A549 (cell line): ENCODE results near the gene CADM2.

Experiments used
- CHD2 ChIP-seq: fragments of 150-350 bp; IDR thresholded peaks from 2 replicates; pipeline ENCODE4 v1.6.1; 2014; ENCODE audit warnings: low read length; ENCODE audit not compliant: partially characterized antibody
- EHMT2 ChIP-seq: fragments of 200-600 bp; sonication (generic); IDR thresholded peaks from 2 replicates; pipeline ENCODE4 v1.6.1; 2016; ENCODE audit warnings: antibody characterized with exemption, low read depth, mild to moderate bottlenecking, moderate library complexity
- EP300 ChIP-seq, 2 experiments: fragments of >200 bp; sonication (Bioruptor Twin); formaldehyde crosslinking; IDR thresholded peaks; 2 replicates in 1 of 2; 3 replicates in 1 of 2; pipeline ENCODE4 v1.6.1; 2016 to 2017
- ESRRA ChIP-seq: fragments of 150-350 bp; IDR thresholded peaks from 2 replicates; pipeline ENCODE4 v1.6.1; 2014; ENCODE audit warnings: mild to moderate bottlenecking, low read length, borderline replicate concordance
- HDAC2 ChIP-seq: fragments of 200-600 bp; sonication (generic); IDR thresholded peaks from 2 replicates; pipeline ENCODE4 v1.6.1; 2016
- HOXA7 ChIP-seq: fragments of 250-450 bp; sonication (Bioruptor Pico); IDR thresholded peaks from 2 replicates; pipeline ENCODE4 v1.5.0; 2020; ENCODE audit warnings: mild to moderate bottlenecking, moderate library complexity
- MAFK ChIP-seq: fragments of 450-650 bp; IDR thresholded peaks from 2 replicates; pipeline ENCODE4 v1.6.1; 2014; ENCODE audit not compliant: partially characterized antibody
- MAZ ChIP-seq: fragments of 150-350 bp; IDR thresholded peaks from 2 replicates; pipeline ENCODE4 v1.6.1; 2014; ENCODE audit warnings: antibody characterized with exemption, low read depth, low read length, borderline replicate concordance
- POLR2A ChIP-seq: IDR thresholded peaks from 2 replicates; pipeline ENCODE4 v1.6.1; 2012; ENCODE audit warnings: mild to moderate bottlenecking, low read length
- RAD21 ChIP-seq, 2 experiments: fragments of >200 bp in 1 of 2; sonication (Bioruptor Twin) in 1 of 2; formaldehyde crosslinking in 1 of 2; IDR thresholded peaks in 1 of 2; conservative IDR thresholded peaks in 1 of 2; 2 replicates in 1 of 2; 3 replicates in 1 of 2; pipeline ENCODE4 v1.6.1; 2012 to 2018; ENCODE audit warnings: inconsistent platforms in 1 of 2
- TF ChIP-seq, protein P1 (sequence below): fragments of >200 bp; sonication (Bioruptor Twin); formaldehyde crosslinking; IDR thresholded peaks from 3 replicates; pipeline ENCODE4 v1.5.1; 2016
- TF ChIP-seq, protein P2 (sequence below): IDR thresholded peaks from 2 replicates; pipeline ENCODE4 v1.6.1; 2012
- TF ChIP-seq, protein P3 (sequence below): fragments of 200-600 bp; sonication (generic); IDR thresholded peaks from 2 replicates; pipeline ENCODE4 v1.6.1; 2016; ENCODE audit warnings: antibody characterized with exemption, mild to moderate bottlenecking, moderate library complexity

DNA sequence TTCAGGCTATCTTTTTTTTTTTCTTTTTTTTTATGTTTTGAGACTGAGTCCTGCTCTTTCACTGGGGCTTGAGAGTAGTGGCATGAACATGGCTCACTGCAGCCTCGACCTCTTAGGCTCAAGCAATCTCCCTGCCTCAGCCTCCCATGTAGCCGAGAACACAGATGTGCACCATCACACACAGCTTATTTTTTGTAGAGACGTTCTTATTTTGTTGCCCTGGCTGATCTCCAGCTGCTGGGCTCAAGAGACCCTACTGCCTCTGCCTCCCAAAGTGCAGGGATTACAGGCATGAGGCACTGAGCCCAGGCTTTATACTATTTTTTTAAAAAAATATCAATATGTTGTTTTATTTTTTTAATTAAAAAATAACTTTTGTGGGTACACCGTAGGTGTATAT is 467.3 kb downstream of the CADM2 start:
- no peak for TF ChIP-seq POLR2A
- TF ChIP-seq HDAC2: no peak
- TF ChIP-seq, protein P1, sequence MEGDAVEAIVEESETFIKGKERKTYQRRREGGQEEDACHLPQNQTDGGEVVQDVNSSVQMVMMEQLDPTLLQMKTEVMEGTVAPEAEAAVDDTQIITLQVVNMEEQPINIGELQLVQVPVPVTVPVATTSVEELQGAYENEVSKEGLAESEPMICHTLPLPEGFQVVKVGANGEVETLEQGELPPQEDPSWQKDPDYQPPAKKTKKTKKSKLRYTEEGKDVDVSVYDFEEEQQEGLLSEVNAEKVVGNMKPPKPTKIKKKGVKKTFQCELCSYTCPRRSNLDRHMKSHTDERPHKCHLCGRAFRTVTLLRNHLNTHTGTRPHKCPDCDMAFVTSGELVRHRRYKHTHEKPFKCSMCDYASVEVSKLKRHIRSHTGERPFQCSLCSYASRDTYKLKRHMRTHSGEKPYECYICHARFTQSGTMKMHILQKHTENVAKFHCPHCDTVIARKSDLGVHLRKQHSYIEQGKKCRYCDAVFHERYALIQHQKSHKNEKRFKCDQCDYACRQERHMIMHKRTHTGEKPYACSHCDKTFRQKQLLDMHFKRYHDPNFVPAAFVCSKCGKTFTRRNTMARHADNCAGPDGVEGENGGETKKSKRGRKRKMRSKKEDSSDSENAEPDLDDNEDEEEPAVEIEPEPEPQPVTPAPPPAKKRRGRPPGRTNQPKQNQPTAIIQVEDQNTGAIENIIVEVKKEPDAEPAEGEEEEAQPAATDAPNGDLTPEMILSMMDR: no peak
- TF ChIP-seq RAD21 (conservative IDR thresholded peaks at IDR 0.05 in 1 of 2, IDR thresholded peaks at IDR 0.05 in 1 of 2): no peak
- TF ChIP-seq MAFK: no peak
- TF ChIP-seq MAZ: no peak
- TF ChIP-seq, protein P2, sequence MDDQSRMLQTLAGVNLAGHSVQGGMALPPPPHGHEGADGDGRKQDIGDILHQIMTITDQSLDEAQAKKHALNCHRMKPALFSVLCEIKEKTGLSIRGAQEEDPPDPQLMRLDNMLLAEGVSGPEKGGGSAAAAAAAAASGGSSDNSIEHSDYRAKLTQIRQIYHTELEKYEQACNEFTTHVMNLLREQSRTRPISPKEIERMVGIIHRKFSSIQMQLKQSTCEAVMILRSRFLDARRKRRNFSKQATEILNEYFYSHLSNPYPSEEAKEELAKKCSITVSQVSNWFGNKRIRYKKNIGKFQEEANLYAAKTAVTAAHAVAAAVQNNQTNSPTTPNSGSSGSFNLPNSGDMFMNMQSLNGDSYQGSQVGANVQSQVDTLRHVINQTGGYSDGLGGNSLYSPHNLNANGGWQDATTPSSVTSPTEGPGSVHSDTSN: no peak
- TF ChIP-seq EP300 (IDR thresholded peaks at IDR 0.05): no peak
- TF ChIP-seq HOXA7 (CRISPR knock-in tag): no peak
- no peak for TF ChIP-seq ESRRA
- TF ChIP-seq, protein P3, sequence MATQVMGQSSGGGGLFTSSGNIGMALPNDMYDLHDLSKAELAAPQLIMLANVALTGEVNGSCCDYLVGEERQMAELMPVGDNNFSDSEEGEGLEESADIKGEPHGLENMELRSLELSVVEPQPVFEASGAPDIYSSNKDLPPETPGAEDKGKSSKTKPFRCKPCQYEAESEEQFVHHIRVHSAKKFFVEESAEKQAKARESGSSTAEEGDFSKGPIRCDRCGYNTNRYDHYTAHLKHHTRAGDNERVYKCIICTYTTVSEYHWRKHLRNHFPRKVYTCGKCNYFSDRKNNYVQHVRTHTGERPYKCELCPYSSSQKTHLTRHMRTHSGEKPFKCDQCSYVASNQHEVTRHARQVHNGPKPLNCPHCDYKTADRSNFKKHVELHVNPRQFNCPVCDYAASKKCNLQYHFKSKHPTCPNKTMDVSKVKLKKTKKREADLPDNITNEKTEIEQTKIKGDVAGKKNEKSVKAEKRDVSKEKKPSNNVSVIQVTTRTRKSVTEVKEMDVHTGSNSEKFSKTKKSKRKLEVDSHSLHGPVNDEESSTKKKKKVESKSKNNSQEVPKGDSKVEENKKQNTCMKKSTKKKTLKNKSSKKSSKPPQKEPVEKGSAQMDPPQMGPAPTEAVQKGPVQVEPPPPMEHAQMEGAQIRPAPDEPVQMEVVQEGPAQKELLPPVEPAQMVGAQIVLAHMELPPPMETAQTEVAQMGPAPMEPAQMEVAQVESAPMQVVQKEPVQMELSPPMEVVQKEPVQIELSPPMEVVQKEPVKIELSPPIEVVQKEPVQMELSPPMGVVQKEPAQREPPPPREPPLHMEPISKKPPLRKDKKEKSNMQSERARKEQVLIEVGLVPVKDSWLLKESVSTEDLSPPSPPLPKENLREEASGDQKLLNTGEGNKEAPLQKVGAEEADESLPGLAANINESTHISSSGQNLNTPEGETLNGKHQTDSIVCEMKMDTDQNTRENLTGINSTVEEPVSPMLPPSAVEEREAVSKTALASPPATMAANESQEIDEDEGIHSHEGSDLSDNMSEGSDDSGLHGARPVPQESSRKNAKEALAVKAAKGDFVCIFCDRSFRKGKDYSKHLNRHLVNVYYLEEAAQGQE: no peak
- TF ChIP-seq EHMT2: no peak
- no peak for TF ChIP-seq CHD2
